Prostate gland (tissue), 1 donor: ENCODE results near the gene MDGA2.

Experiments
- POLR2A ChIP-seq: fragments of 450-650 bp; IDR thresholded peaks from one replicate; pipeline ENCODE4 v1.6.1; 2016; ENCODE audit warnings: antibody characterized with exemption, mild to moderate bottlenecking
- POLR2AphosphoS5 ChIP-seq: sonication (generic); formaldehyde crosslinking; IDR thresholded peaks from one replicate; pipeline ENCODE4 v1.6.1; 2017; ENCODE audit warnings: antibody characterized with exemption

GRCh38 chr14:47085678-47086077 is 589.7 kb downstream of the MDGA2 start:
- TF ChIP-seq POLR2A: no peak
- no peak for TF ChIP-seq POLR2AphosphoS5
